OCI-M2 (cell line): ENCODE measurements around the gene MCTP1.

ENCODE experiments used
- DNase-seq: peaks from one replicate; lab custom pipeline; 2025; ENCODE audit not compliant: unreplicated experiment; lab: John Stamatoyannopoulos, UW

The MCTP1 gene

GRCh38 chr5:95124731-95125130 is 160.2 kb downstream of the MCTP1 start:
- no peak for DNase-seq

GRCh38 chr5:95124101-95124500 is 160.8 kb downstream of the MCTP1 start:
- DNase-seq: no peak

DNA sequence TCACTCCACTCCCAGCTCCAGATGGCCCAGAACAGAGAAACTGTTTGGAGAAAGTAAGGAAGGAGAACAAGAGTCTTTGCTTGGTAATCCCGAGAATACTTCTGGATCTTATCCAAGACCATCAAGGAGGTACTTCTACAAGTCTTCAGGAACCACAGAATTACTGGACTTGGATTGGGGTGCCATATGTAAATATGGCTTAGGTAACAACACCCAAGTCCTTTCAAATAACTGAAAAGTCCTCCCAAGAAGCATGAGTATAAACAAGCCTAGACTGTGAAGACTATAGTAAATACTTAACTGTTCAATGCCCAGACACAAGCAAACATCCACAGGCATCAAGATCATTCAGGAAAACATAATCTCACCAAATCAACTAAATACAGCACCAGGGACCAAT is 170.0 kb downstream of the MCTP1 start:
- no peak for DNase-seq

GRCh38 chr5:95114305-95114704 is 170.6 kb downstream of the MCTP1 start:
- DNase-seq: no peak

- DNase-seq: no peak
These were observed 171.4 kb downstream of the MCTP1 start for GRCh38 chr5:95113489-95113888.

DNA sequence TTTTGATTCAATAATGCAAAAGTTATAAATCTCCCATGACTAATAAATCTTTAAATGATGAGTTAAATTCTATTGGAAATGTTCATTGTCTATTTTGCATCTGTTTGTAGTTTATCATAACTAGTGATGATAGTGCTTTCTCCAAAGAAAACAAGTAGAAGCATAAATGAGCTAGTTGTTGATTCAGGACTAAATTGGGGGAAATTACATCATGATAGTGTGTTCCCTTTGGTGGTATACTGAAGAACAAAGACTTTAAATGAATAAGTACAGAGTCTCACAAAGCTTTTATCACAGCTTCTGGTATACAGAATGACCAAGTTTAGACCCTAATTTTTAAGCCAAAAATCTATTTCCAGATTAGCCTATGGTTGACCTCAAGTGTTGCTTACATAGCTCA is 173.8 kb downstream of the MCTP1 start:
- DNase-seq: no peak

- DNase-seq: no peak
These were observed 174.8 kb downstream of the MCTP1 start for GRCh38 chr5:95110118-95110517.

- DNase-seq: no peak
These were observed 177.8 kb downstream of the MCTP1 start for GRCh38 chr5:95107138-95107537.

GRCh38 chr5:95105638-95106037 is 179.3 kb downstream of the MCTP1 start:
- DNase-seq: no peak

- DNase-seq: no peak
These were observed 182.2 kb downstream of the MCTP1 start for GRCh38 chr5:95102687-95103086.

- no peak for DNase-seq
These were observed 182.8 kb downstream of the MCTP1 start for GRCh38 chr5:95102080-95102479.

GRCh38 chr5:95100551-95100950 is 184.3 kb downstream of the MCTP1 start:
- DNase-seq: no peak

- no peak for DNase-seq
These were observed 186.9 kb downstream of the MCTP1 start for GRCh38 chr5:95098012-95098411.

DNA sequence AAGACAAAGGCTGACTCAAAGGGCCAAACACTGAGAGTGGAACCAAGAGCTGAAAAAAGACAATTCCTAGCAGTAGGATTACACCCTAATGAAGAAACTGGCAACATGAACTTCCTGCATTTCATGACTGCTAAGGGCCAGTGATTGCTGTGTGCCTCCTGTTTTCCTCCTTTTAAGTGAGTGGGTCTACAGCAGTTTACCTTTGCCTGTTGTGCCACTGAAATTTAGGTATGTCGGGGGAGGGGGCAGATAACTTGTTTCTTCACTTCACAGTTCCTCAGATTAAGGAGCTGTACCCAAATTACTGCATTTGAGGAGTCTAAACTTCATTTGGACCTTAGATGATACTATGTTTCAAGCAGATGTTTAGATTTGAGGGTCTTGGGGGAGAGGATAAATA is 191.7 kb downstream of the MCTP1 start:
- DNase-seq: no peak

DNA sequence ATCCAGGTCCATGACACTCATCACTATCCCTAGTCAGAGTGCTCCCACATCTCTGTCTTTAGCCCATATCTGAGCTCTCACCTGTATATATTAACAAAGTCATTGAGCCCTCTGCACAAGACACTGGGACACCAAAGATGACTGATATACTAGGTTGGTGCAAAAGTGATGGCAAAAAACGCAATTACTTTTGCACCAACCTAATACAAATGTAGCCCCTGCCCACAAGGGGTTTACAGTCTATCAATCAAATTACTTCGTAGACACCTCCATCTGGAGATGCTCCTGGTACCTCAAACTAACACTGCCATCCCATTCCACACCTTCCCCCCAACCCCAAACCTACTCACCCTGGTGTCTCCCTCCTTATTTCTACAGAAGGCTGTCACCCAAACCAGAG is 194.1 kb downstream of the MCTP1 start:
- DNase-seq: no peak

DNA sequence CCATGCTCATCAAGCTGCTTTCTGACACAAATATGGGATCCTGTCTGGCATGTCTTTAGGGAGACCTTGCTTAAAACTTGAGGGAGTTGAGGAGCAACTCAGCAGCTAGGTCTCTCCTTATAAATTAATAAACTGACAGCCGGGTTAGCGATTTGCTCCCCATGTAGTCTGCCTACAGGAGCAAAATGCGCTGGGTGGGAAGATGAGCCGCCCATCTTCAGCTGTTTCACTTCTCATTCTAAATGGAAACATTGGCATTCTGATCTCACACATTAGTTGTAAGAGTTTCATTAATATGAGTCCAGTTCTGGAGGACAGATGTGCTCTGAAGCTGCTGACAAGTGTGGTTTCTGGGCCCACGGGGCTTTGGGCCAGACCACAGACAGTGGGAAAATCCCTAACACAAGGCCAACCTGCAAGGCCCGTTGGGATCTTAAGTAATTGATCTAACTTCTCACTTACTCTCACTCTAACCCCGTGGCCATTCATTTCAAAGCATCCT is 197.0 kb downstream of the MCTP1 start:
- no peak for DNase-seq

- DNase-seq: no peak
These were observed 197.7 kb downstream of the MCTP1 start for GRCh38 chr5:95086927-95087815.

- DNase-seq: no peak
These were observed 200.1 kb downstream of the MCTP1 start for GRCh38 chr5:95084757-95085156.

- DNase-seq: no peak
These were observed 201.3 kb downstream of the MCTP1 start for GRCh38 chr5:95083606-95084005.

GRCh38 chr5:95081982-95082381 is 202.9 kb downstream of the MCTP1 start:
- no peak for DNase-seq

DNA sequence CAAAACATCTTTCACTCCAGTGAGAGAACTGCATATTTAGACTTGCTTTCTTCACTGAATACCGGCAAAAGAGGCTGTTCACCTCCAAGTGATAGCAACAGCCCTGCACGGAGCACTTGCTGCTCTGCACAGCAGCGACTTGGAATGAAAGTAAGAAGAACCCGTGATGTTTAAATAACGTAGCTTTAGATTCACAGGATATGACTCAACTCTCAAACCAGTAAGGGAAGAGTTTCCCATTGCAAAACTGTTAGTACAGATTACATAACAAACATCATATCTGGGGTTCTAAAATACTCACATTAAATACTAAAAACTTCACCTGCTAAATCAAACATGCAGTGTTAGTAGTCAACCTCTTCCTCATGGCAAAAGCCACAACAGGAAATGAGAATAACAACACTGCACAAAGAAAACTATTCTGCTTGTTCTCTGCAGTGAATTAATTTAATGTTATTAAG is 203.4 kb downstream of the MCTP1 start:
- no peak for DNase-seq

DNA sequence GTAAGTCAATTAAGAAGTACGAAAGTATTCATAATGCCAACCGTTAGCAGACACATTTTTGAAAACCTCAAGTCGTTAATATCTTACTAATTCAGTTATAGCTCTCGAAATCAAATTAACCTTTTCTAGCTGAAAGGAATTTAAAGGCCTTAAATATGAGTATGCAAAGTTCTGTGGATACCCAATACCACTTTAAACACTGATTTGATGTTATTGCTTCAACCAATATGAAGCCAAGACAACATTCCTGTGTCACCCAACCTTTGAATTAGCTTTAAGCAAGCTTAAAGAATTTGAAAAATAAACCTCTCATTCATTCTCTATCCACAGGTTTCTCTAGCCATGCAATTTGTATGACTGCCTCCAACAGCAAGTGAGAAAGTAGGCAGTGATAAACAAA is 204.5 kb downstream of the MCTP1 start:
- no peak for DNase-seq

- DNase-seq: no peak
These were observed 204.9 kb downstream of the MCTP1 start for GRCh38 chr5:95080030-95080429.
